CD4-positive, alpha-beta memory T cell (primary cell): ENCODE measurements around the gene MAGI2. TPM values are rescaled to one million over a fixed set of nuclear protein-coding genes. Genes with fewer than 3 reads are reported as not detected.

Experiments
- CTCF ChIA-PET: fragments of 350-600 bp; sonication (Branson Sonifier 250); formaldehyde crosslinking; loops from one replicate; lab custom pipeline; 2021; ENCODE audit warnings: inconsistent platforms; ENCODE audit not compliant: partially characterized antibody; lab: Charles Lee
- POLR2A ChIA-PET: fragments of 350-600 bp; sonication (Branson Sonifier 250); formaldehyde crosslinking; loops from one replicate; lab custom pipeline; 2021; ENCODE audit not compliant: partially characterized antibody; lab: Charles Lee
- DNase-seq, 5 donors: peaks; one replicate each; pipeline versions ENCODE4 v3.0.0 to v3.0.0-alpha.2; 2020 to 2022; ENCODE audit warnings: mixed read lengths in 1 of 5
- H3K27ac ChIP-seq: one replicate; pipeline ENCODE4 v1.7.0; 2013; ENCODE audit warnings: low read depth, low read length
- H3K27me3 ChIP-seq: 2 replicates; pipeline ENCODE4 v1.7.0; 2013; ENCODE audit warnings: mild to moderate bottlenecking, low read length, moderate library complexity; ENCODE audit not compliant: insufficient read depth
- H3K36me3 ChIP-seq: 2 replicates; pipeline ENCODE4 v1.7.0; 2013; ENCODE audit warnings: mild to moderate bottlenecking, low read length, moderate library complexity; ENCODE audit not compliant: insufficient read depth
- H3K4me1 ChIP-seq: 2 replicates; pipeline ENCODE4 v1.7.0; 2013; ENCODE audit warnings: mild to moderate bottlenecking, low read length, moderate library complexity; ENCODE audit not compliant: insufficient read depth
- H3K4me3 ChIP-seq, 2 donors: one replicate each; pipeline ENCODE4 v1.7.0; 2013; ENCODE audit warnings: low read length in 2 of 2, mild to moderate bottlenecking in 1 of 2
- H3K9me3 ChIP-seq, 2 donors: one replicate each; pipeline ENCODE4 v1.7.0; 2013; ENCODE audit warnings: low read length in 2 of 2, control low read depth in 1 of 2; ENCODE audit not compliant: control insufficient read depth in 1 of 2
- H3K27ac Mint-ChIP-seq, 7 donors: one replicate each; pipeline ENCODE4 v1.8.0; 2020 to 2021; ENCODE audit warnings: mixed read lengths in 7 of 7, mild to moderate bottlenecking in 6 of 7, inconsistent platforms in 3 of 7, moderate library complexity in 3 of 7
- H3K27me3 Mint-ChIP-seq, 2 donors: one replicate each; pipeline ENCODE4 v1.8.0; 2020 to 2021; ENCODE audit warnings: mixed read lengths in 2 of 2
- H3K36me3 Mint-ChIP-seq, 2 donors: one replicate each; pipeline ENCODE4 v1.8.0; 2020 to 2021; ENCODE audit warnings: mixed read lengths in 2 of 2, inconsistent platforms in 1 of 2, mild to moderate bottlenecking in 1 of 2
- H3K4me1 Mint-ChIP-seq, 4 donors: one replicate each; pipeline ENCODE4 v1.8.0; 2020 to 2021; ENCODE audit warnings: mixed read lengths in 4 of 4, mild to moderate bottlenecking in 1 of 4
- H3K4me3 Mint-ChIP-seq, 8 donors: one replicate each; pipeline ENCODE4 v1.8.0; 2020 to 2021; ENCODE audit warnings: mixed read lengths in 8 of 8, mild to moderate bottlenecking in 7 of 8, moderate library complexity in 6 of 8, inconsistent platforms in 3 of 8
- H3K9me3 Mint-ChIP-seq, 8 donors: one replicate each; pipeline ENCODE4 v1.8.0; 2020 to 2021; ENCODE audit warnings: mixed read lengths in 8 of 8, mild to moderate bottlenecking in 5 of 8, inconsistent platforms in 3 of 8, moderate library complexity in 1 of 8
- intact Hi-C: fragments of 100-400 bp; cut with micrococcal nuclease; formaldehyde crosslinking; loops from one replicate; pipeline ENCODE4 v1.15.1; 2023
- polyA plus RNA-seq, 2 donors: library from polyadenylated mRNA; unstranded; fragments of 300-500 nt; fragmentation: Illumina TruSeq; gene quantifications; one replicate each; pipeline ENCODE4 v1.2.3, GENCODE V29; 2021
- total RNA-seq, 2 experiments: library from RNA; stranded (reverse); gene quantifications; one replicate each; pipeline ENCODE4 v1.2.3, GENCODE V29; 2021

MAGI2 gene
- total and polyA plus RNA-seq, 4 experiments from 2014 or later: 0.23 to 0.25 TPM; not detected in 2

GRCh38 chr7:79141252-79141651 is 312.2 kb downstream of the MAGI2 start:
- Mint-ChIP-seq H3K9me3 (peaks cover 1 to 12% (median 7%) of the 10 kb centered on the region in 8 donors), H3K27me3 (no peaks in the 10 kb centered on the region), H3K4me1 (no peaks in the 10 kb centered on the region), H3K4me3 (no peak overlapping the region), H3K36me3 (no peaks in the 10 kb centered on the region), H3K27ac (no peak overlapping the region)
- ChIA-PET POLR2A (no interaction called here), CTCF (no interaction called here)
- no peaks in the 10 kb centered on the region for H3K4me1 ChIP-seq
- H3K27me3 ChIP-seq: no peaks in the 10 kb centered on the region
- H3K36me3 ChIP-seq: no peaks in the 10 kb centered on the region
- no peaks in the 10 kb centered on the region for H3K9me3 ChIP-seq
- no peak overlapping the region for H3K27ac ChIP-seq
- no peak for DNase-seq
- intact Hi-C loops: no loop called here
- no peak overlapping the region for H3K4me3 ChIP-seq

- no peaks in the 10 kb centered on the region for H3K4me1 Mint-ChIP-seq
- no peak overlapping the region for H3K4me3 Mint-ChIP-seq
- no peak for DNase-seq
- H3K27ac Mint-ChIP-seq: no peak overlapping the region
- H3K27ac ChIP-seq: no peak overlapping the region
- H3K9me3 ChIP-seq: no peaks in the 10 kb centered on the region
- CTCF ChIA-PET: no interaction called here
- H3K27me3 Mint-ChIP-seq: no peaks in the 10 kb centered on the region
- POLR2A ChIA-PET: no interaction called here
- no peaks in the 10 kb centered on the region for H3K36me3 ChIP-seq
- no peaks in the 10 kb centered on the region for H3K36me3 Mint-ChIP-seq
- no peaks in the 10 kb centered on the region for H3K27me3 ChIP-seq
- H3K4me3 ChIP-seq: no peak overlapping the region
- H3K9me3 Mint-ChIP-seq: peaks cover 3 to 12% (median 4%) of the 10 kb centered on the region in 8 donors
- no peaks in the 10 kb centered on the region for H3K4me1 ChIP-seq
- intact Hi-C loops: no loop called here
Measured at GRCh38 chr7:79137942-79138341, 315.5 kb downstream of the MAGI2 start.

GRCh38 chr7:79132844-79133451 is 320.5 kb downstream of the MAGI2 start:
- Histone ChIP-seq H3K4me3 (no peak overlapping the region), H3K27me3 (no peaks in the 10 kb centered on the region), H3K9me3 (no peaks in the 10 kb centered on the region), H3K27ac (no peak overlapping the region), H3K36me3 (no peaks in the 10 kb centered on the region), H3K4me1 (no peaks in the 10 kb centered on the region)
- H3K27me3 Mint-ChIP-seq: no peaks in the 10 kb centered on the region
- no peak overlapping the region for H3K27ac Mint-ChIP-seq
- H3K4me3 Mint-ChIP-seq: no peak overlapping the region
- no peaks in the 10 kb centered on the region for H3K4me1 Mint-ChIP-seq
- H3K36me3 Mint-ChIP-seq: no peaks in the 10 kb centered on the region
- peaks cover 1 to 11% (median 4%) of the 10 kb centered on the region in 8 donors for H3K9me3 Mint-ChIP-seq
- CTCF ChIA-PET: no interaction called here
- POLR2A ChIA-PET: no interaction called here
- intact Hi-C loops: no loop called here
- no peak for DNase-seq

GRCh38 chr7:79130715-79131114 is 322.8 kb downstream of the MAGI2 start:
- Mint-ChIP-seq H3K27me3 (no peaks in the 10 kb centered on the region), H3K36me3 (no peaks in the 10 kb centered on the region), H3K4me1 (no peaks in the 10 kb centered on the region), H3K9me3 (peaks cover 0 to 9% (median 2%) of the 10 kb centered on the region in 8 donors), H3K27ac (no peak overlapping the region), H3K4me3 (no peak overlapping the region)
- Histone ChIP-seq H3K4me1 (no peaks in the 10 kb centered on the region), H3K27me3 (no peaks in the 10 kb centered on the region), H3K4me3 (no peak overlapping the region), H3K36me3 (no peaks in the 10 kb centered on the region), H3K27ac (no peak overlapping the region), H3K9me3 (no peaks in the 10 kb centered on the region)
- intact Hi-C loops: no loop called here
- no peak for DNase-seq
- ChIA-PET POLR2A (no interaction called here), CTCF (no interaction called here)

- Mint-ChIP-seq H3K4me3 (no peak overlapping the region), H3K27ac (no peak overlapping the region), H3K36me3 (no peaks in the 10 kb centered on the region), H3K4me1 (no peaks in the 10 kb centered on the region), H3K9me3 (peaks cover 0 to 16% (median 4%) of the 10 kb centered on the region in 8 donors), H3K27me3 (no peaks in the 10 kb centered on the region)
- ChIA-PET POLR2A (no interaction called here), CTCF (no interaction called here)
- DNase-seq: no peak
- H3K27me3 ChIP-seq: no peaks in the 10 kb centered on the region
- no peak overlapping the region for H3K27ac ChIP-seq
- no peaks in the 10 kb centered on the region for H3K36me3 ChIP-seq
- H3K4me3 ChIP-seq: no peak overlapping the region
- no peaks in the 10 kb centered on the region for H3K4me1 ChIP-seq
- intact Hi-C loops: no loop called here
- no peaks in the 10 kb centered on the region for H3K9me3 ChIP-seq
Measured at GRCh38 chr7:79124331-79124730, 329.1 kb downstream of the MAGI2 start.

GRCh38 chr7:79118143-79118542 is 335.3 kb downstream of the MAGI2 start:
- no peak for DNase-seq
- intact Hi-C loops: no loop called here
- Histone ChIP-seq H3K27me3 (no peaks in the 10 kb centered on the region), H3K4me3 (no peak overlapping the region), H3K36me3 (no peaks in the 10 kb centered on the region), H3K4me1 (no peaks in the 10 kb centered on the region), H3K27ac (no peak overlapping the region), H3K9me3 (no peaks in the 10 kb centered on the region)
- Mint-ChIP-seq H3K36me3 (no peaks in the 10 kb centered on the region), H3K9me3 (peaks cover 0 to 6% (median 2%) of the 10 kb centered on the region in 8 donors), H3K4me3 (no peak overlapping the region), H3K4me1 (no peaks in the 10 kb centered on the region), H3K27ac (no peak overlapping the region), H3K27me3 (no peaks in the 10 kb centered on the region)
- CTCF ChIA-PET: no interaction called here
- POLR2A ChIA-PET: no interaction called here

GRCh38 chr7:79096361-79096805 is 357.1 kb downstream of the MAGI2 start:
- peaks cover 0 to 9% (median 4%) of the 10 kb centered on the region in 8 donors for H3K9me3 Mint-ChIP-seq
- intact Hi-C loops: no loop called here

More at GRCh38 chr7:79096361-79096805, 357.1 kb downstream of the MAGI2 start:
- no peaks in the 10 kb centered on the region for H3K27me3 Mint-ChIP-seq
- ChIA-PET POLR2A (no interaction called here), CTCF (no interaction called here)
- Histone ChIP-seq H3K36me3 (no peaks in the 10 kb centered on the region), H3K4me1 (no peaks in the 10 kb centered on the region), H3K4me3 (no peak overlapping the region), H3K27ac (no peak overlapping the region), H3K9me3 (peaks cover 0 to 2% of the 10 kb centered on the region in 2 donors), H3K27me3 (no peaks in the 10 kb centered on the region)
- no peaks in the 10 kb centered on the region for H3K36me3 Mint-ChIP-seq
- H3K27ac Mint-ChIP-seq: no peak overlapping the region
- no peak overlapping the region for H3K4me3 Mint-ChIP-seq
- DNase-seq: no peak
- no peaks in the 10 kb centered on the region for H3K4me1 Mint-ChIP-seq
